Measurements from ENCODE around the gene CAMKMT. TPM values are rescaled to one million over a fixed set of nuclear protein-coding genes. Genes with fewer than 3 reads are reported as not detected.
"Not testable (repeated sequence)": the region's sequence is repeated elsewhere in the genome, so short reads cannot be mapped to it uniquely, and the experiment has no call there.

CAMKMT gene
- total RNA-seq, 1 donor, result 15.0 TPM

- H3K4me3 ChIP-seq (ENCODE audit: low read depth, low read length), result no peak overlapping the region
- TF ChIP-seq CTCF (IDR thresholded peaks at IDR 0.05; ENCODE audit: insufficient read depth, low read length), result no peak
- no peak for DNase-seq (ENCODE audit: low read depth)
These were observed 5.8 kb downstream of the CAMKMT start for GRCh38 chr2:44367591-44367990.

GRCh38 chr2:44369392-44369791 is 7.6 kb downstream of the CAMKMT start:
- TF ChIP-seq CTCF (IDR thresholded peaks at IDR 0.05; ENCODE audit: insufficient read depth, low read length), result no peak
- no peak overlapping the region for H3K4me3 ChIP-seq (ENCODE audit: low read depth, low read length)
- no peak for DNase-seq (ENCODE audit: low read depth)

- no peak for TF ChIP-seq CTCF (IDR thresholded peaks at IDR 0.05; ENCODE audit: insufficient read depth, low read length)
- no peak overlapping the region for H3K4me3 ChIP-seq (ENCODE audit: low read depth, low read length)
- DNase-seq (ENCODE audit: low read depth), result no peak
These were observed 9.7 kb downstream of the CAMKMT start for GRCh38 chr2:44371445-44371844.

GRCh38 chr2:44372246-44372645 is 10.5 kb downstream of the CAMKMT start:
- no peak for DNase-seq (ENCODE audit: low read depth)
- TF ChIP-seq CTCF (IDR thresholded peaks at IDR 0.05; ENCODE audit: insufficient read depth, low read length), result no peak
- no peak overlapping the region for H3K4me3 ChIP-seq (ENCODE audit: low read depth, low read length)

GRCh38 chr2:44377486-44377885 is 15.7 kb downstream of the CAMKMT start:
- no peak overlapping the region for H3K4me3 ChIP-seq (ENCODE audit: low read depth, low read length)
- no peak for DNase-seq (ENCODE audit: low read depth)
- no peak for TF ChIP-seq CTCF (IDR thresholded peaks at IDR 0.05; ENCODE audit: insufficient read depth, low read length)

GRCh38 chr2:44385226-44385625 is 23.5 kb downstream of the CAMKMT start:
- H3K4me3 ChIP-seq (ENCODE audit: low read depth, low read length); DNase-seq (ENCODE audit: low read depth): not testable (repeated sequence)

GRCh38 chr2:44388877-44389276 is 27.1 kb downstream of the CAMKMT start:
- no peak for TF ChIP-seq CTCF (IDR thresholded peaks at IDR 0.05; ENCODE audit: insufficient read depth, low read length)
- H3K4me3 ChIP-seq (ENCODE audit: low read depth, low read length), result no peak overlapping the region
- no peak for DNase-seq (ENCODE audit: low read depth)

Measured in fibroblast of the aortic adventitia (primary cell).